GM21825 (cell line): ENCODE results near the gene PSMD13.
"Not testable (repeated sequence)": the region's sequence is repeated elsewhere in the genome, so short reads cannot be mapped to it uniquely, and the experiment has no call there.

Source experiments
- ATAC-seq: cut with Tn5 transposase; IDR thresholded peaks from one replicate; pipeline ENCODE4 v1.9.1; 2021; ENCODE audit warnings: mild to moderate bottlenecking, moderate library complexity; ENCODE audit not compliant: unreplicated experiment

The PSMD13 gene

DNA sequence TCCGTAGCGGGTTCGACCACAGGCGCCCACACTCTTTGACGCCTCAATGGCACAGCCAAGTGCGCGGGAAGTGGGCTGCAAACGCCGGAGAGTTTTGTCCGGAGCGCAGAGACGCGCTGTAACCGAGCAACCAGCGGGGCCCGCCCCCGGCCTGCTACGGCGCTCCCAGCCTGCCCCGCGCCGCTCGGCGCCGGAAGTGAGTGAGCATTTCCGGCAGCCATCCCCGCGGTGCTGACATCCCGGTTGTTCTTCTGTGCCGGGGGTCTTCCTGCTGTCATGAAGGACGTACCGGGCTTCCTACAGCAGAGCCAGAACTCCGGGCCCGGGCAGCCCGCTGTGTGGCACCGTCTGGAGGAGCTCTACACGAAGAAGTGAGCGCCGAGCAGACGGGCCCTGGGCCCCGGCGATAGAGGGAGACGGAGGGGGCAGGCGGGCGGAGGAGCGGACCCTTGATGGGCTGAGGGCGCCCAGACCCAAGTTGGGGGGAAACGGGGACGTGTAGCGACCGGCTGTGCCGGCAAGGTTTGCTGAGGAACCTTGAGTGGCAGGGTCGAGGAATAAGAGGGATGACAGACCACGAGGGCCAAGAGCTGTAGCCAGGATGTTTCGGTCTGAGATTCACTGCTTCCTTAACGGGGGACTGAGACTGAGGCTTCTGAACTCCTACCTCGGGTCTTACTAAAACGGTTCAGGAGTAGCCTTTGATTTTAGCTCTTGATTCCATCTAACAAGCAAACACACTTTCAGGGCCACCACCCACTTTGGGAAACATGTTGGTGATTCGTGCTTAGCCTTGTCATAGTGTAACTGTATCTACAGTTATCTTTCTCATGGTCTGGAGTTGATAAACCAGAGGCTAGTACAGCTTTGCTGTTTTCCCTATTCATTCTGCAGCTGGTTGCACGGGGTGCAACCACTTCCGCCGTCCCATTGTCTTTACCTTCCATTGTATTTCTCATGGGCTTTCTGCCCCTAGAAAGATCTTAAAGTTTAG is at the start of gene PSMD13:
PSMD13 (plus strand) TSS at position 203 of the 994 bp plus-strand sequence; CDS start at position 277, 74 bp downstream.
- ATAC-seq: peak; percentile 81

DNA sequence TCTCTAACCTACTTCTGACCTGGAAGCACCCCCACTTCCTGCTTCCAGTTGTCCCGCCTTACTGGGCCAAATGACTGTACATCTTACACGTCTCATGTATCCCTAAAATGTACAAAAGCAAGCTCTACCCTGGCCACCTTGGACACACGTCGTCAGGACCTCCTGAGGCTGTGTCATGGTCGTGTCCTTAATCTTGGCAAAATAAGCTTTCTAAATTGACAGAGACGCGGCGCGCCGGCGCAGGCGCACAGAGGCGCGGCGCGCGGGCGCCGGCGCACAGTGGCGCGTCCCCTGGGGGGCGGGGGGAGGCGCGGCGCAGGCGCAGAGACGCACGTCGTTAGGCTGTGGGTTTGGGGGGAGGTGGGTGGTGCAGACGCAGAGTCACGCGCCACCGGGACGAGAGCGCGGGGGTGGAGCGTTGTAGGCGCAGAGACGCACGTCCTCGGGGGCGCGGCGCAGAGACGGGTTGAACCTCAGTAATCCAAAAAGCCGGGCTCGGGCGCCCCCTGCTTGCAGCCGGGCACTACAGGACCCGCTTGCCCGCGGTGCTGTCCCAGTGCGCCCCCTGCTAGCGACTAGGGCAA is 47.5 kb upstream of the PSMD13 start:
- not testable (repeated sequence) for ATAC-seq

DNA sequence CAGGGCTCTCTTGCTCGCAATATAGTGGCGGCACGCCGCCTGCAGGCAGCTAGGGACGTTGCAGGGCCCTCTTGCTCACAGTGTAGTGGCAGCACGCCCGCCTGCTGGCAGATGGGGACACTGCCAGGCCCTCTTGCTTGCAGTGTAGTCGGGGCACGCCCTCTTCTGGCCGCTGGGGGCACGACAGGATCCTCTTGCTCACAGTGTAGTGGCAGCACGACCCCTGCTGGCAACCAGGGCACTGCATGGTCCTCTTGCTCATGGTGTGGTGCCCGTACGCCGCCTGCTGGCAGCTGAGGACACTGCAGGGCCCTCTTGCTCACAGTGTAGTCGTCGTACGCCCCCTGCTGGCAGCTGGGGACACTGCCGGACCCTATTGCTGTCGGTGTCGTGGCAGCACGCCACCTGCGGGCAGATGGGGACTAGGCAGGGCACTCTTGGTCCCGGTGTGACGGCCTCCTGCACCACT is 46.9 kb upstream of the PSMD13 start:
- ATAC-seq: peak; percentile 75

- ATAC-seq: not testable (repeated sequence)
Measured at GRCh38 chr11:190546-190945, 46.2 kb upstream of the PSMD13 start.

DNA sequence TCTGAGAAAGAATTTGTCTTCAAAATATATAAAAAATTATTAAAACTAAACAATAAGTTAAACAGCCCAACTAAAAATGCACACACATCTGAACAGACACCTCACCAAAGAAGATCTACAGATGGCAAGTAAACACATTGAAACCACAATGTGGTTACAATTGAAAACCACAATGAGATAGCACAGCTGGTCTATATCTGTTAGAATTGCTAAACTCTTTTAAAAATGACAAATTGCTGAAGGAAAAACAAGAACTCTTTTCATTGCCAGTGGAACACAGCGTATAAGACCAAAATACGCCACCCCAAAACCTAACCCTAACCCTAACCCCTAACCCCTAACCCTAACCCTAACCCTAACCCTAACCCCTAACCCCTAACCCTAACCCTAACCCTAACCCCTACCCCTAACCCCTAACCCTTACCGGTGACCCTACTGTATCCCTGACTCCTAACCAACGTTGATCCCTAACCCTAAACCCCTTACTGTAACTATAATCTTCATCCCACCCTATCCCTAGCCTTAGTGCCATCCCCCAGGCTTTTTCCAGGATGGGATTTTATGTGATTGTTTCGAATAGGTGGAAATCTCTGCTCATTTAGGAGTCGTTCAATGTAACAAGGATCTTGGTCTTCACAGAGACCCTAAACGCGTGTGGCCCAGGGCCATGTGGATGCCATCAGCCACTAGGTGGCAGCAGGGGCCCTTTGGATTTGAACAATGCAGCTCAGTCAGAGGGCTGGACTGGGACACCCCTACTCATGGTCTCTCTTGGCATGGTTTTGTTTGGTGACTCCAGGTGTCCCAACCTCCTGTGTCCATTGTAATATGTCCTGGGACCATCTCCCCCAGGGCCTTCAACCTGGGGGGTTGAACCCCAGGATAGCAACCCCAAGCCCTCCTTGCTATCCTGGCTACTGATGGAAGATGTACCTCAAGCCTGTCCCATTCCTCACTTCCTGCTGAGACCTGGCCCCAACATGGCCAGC is 45.0 kb upstream of the PSMD13 start:
- not testable (repeated sequence) for ATAC-seq

GRCh38 chr11:192674-193128 is 44.1 kb upstream of the PSMD13 start, which contains the start of gene SCGB1C1:
Gene SCGB1C1 (plus strand): TSS chr11:193078. CDS start chr11:193100, 22 bp downstream.
- not testable (repeated sequence) for ATAC-seq

- ATAC-seq: not testable (repeated sequence)
Measured at GRCh38 chr11:193481-193880, 43.3 kb upstream of the PSMD13 start.

GRCh38 chr11:196786-197731 is 39.7 kb upstream of the PSMD13 start:
- ATAC-seq: no peak

- no peak for ATAC-seq
Measured at GRCh38 chr11:197741-198235, 39.0 kb upstream of the PSMD13 start.

- ATAC-seq: no peak
Measured at GRCh38 chr11:198236-198806, 38.5 kb upstream of the PSMD13 start.

GRCh38 chr11:199004-199581 is 37.7 kb upstream of the PSMD13 start:
- ATAC-seq: no peak

DNA sequence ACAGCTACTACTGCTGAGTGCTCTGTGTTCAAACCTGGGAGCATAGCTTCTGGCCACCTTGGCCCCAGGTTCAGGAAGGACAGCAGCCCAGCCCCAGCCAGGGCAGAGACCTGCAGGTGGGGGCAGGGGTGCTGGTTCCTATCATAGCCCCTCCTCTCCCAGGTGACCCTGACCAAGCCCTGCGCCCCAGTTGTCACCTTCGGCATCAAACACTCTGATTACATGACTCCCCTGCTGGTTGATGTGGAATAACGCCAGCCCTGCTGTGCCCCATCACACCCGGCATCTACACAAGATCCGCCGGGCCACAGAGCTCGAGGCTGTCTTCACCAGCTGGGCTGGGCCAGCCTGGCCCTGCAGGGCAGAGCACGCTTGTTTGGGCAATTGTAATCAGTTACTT is 37.0 kb upstream of the PSMD13 start:
- no peak for ATAC-seq

- no peak for ATAC-seq
Measured at GRCh38 chr11:200224-201003, 36.4 kb upstream of the PSMD13 start.

GRCh38 chr11:201966-202365 is 34.8 kb upstream of the PSMD13 start:
- ATAC-seq: no peak

- ATAC-seq: no peak
Measured at GRCh38 chr11:202490-202889, 34.3 kb upstream of the PSMD13 start.

- ATAC-seq: no peak
Measured at GRCh38 chr11:203056-203944, 33.5 kb upstream of the PSMD13 start.
